ENCODE measurements around the gene DBNDD2.

The DBNDD2 gene

DNA sequence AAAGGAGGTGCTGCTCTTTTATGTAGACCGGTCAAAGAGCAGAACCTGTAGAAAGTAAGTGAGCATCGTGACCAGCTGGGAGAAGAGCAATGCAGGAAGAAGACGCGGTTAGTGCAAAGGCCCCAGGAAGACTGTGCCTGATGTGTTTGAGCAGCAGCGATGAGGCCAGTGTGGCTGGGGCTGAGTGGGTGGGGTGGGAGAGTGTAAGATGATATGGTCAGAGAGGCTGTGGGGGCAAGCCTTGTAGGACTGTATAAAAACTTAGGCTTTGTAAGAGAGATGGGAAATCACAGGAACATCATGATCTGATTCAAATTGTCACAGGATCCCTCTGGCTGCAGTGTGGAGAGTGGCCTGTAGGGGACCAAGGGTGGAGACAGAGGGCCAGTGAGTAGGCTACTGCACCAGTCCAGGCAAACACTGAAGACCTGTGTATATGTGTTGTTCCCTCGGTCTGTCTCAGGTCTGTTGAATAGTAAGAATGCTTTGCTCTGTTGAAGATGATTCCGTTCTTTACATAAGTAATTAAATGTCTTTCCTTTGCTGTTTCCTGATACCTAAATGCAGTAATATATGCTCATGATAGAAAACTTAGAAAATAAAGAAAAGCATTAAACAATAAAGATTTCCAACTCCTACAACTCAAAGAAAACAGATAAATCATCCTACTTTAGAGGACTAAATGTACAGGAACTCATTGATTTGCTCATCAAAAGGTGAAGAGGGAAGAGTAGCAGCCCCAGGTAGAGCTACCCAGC lies 37.9 kb downstream of the DBNDD2 start:
- H3K27ac ChIP-seq, result no peak overlapping the region
- DNase-seq (ENCODE audit: low read depth, low spot score), result no peak

DNA sequence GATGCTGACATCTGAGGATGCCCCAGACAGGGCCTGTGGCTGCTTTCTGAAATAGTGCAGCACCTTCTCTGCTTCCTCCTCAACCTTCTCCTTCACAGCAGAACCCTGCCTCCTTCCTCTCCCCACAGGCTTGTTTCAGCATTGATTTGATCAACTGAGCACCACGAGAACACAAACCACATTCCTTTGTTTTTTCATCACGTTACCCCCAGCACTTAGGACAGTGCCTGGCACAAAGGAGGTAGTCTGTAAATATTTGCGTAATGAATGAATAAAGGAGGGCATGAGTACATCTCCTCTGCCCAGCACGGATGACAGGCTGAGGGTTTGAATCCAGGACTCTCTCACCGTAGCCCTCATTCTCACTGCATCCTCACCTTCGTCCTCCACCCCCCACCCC lies 40.2 kb downstream of the DBNDD2 start:
- DNase-seq (ENCODE audit: low read depth, low spot score), result no peak
- H3K27ac ChIP-seq, result no peak overlapping the region

DNA sequence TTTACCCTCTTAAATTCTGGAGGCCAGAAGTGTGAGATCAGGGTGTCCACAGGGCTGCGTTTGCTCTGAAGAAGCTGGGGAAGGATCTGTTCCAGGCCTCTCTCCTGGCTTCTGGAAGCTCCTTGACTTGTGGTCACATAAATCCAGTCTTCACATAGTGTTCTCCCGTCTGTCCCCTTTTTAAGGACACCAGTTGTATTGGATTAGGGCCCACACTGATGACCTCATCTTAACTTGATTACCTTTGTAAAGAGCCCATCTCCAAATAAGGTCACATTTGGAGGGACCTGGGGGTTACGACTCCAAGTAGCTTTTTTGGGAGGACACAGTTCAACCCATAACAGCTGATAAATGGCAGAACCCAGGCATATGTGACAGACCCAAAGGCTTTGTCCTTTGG lies 41.4 kb downstream of the DBNDD2 start:
- H3K27ac ChIP-seq, result no peak overlapping the region
- DNase-seq (ENCODE audit: low read depth, low spot score), result no peak

DNA sequence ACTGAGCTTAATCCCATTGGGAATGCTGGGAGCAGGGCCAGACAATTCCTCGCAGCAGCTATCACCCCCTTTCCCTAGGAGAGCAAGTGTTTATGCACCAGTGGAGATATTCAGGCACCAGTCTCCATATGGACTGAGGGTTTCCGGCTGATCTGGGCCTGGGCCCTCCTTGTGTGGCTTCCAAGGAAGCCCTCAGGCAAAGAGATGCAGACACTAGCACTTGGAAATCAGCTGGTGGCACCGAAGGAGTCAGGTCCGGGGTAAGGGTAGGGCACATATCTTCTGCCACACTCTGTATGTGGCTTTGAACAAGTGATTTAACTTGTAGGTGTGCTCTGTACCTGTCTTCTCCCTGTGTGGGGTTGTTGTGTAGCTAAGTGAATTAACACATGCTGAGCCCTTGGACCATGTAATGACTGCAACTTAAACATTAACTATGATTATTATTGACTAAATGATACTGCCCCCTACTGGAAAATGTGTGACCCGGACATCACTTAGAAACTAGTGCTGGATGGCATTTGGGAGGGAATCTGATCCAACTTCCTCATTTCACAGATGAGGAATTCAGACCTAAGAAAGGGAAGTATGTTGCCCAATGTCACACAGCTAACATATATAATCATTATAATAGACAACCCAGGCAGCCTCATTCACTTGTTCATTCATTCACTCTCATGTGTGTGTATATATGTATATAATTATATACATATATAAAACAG lies 42.2 kb downstream of the DBNDD2 start:
- H3K27ac ChIP-seq, result no peak overlapping the region
- DNase-seq (ENCODE audit: low read depth, low spot score), result peak; percentile 3

DNA sequence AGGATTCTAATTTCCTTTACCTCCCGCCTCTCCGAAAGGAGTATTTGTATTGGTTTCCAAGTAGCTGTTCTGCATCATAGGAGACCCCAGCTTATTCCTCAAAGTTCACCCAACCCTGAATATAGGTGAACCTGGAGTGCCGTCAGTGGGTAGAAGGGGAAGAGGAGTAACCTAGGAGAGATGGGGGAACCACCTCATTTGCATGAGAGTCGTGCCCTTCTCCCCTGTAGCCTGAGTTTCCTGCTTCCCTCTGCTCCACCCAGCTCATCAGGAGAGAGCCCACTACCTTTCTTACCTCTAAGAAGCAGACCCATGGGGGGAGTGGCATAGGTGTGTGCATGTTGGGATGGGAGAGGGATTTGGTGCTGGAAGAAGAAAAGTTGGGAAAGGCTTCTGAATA lies 44.1 kb downstream of the DBNDD2 start:
- H3K27ac ChIP-seq, result no peak overlapping the region

DNA sequence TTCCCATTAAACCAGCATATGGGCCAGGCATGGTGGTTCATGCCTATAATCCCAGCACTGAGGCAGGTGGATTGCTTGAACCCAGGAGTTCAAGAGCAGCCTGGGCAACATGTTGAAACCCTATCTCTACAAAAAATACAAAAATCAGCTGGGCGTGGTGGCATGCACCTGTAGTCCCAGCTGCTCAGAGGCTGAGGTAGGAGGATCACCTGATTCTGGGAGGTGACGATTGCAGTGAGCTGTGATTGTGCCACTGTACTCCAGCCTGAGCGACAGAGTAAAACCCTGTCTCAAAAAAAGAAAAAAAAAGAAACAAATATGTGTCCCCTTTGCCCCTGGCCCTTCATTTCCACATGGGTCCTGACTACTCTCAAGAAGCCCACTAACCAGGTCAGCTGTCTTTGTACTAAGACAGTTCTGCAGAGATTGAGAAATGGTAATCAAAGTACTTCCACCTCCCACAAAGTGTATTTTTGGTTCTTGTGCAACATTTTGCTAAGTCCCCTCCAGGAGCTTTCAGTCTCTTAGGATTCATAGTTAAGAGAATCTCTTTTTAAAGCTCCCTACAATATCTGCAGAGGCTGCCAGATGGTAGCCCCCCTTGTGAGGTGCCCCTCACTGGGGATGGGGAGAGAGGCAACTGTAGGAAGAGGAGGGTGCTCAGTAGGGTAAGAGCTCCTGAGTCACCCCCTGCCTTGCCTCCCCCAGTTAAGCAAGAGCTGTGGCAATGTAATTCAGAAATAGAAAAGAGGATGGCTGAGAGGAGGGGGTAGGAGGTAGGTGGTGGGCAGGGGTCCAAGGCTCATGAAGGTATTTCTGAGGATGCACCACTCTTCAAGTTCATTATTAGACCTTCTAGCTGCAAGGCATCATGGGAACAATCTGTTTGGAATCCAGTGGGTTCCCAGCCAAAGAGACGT lies 44.9 kb downstream of the DBNDD2 start:
- no peak for DNase-seq (ENCODE audit: low read depth, low spot score)
- no peak overlapping the region for H3K27ac ChIP-seq

More for the DNA sequence above, 44.1 kb downstream of the DBNDD2 start:
- no peak for DNase-seq (ENCODE audit: low read depth, low spot score)

DNA sequence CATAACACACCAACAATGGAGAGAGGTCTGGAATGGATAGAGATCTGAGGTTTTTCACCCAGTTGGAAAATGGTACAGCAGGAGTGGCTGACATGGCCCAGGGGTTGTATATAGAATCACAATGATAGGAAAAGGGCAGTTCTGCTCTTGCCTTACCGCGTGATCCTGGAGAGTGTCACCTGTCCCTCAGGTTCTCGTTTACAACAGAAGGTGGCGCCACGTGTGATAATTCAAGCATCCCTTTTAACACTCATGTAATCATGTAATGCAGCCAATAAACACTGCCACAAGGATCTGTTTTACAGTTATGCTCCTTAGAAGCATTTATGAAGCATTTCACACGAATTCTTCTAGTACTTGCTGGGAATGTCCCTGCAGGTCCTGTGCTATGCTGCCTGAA lies 48.5 kb downstream of the DBNDD2 start:
- DNase-seq (ENCODE audit: low read depth, low spot score), result no peak
- no peak overlapping the region for H3K27ac ChIP-seq

DNA sequence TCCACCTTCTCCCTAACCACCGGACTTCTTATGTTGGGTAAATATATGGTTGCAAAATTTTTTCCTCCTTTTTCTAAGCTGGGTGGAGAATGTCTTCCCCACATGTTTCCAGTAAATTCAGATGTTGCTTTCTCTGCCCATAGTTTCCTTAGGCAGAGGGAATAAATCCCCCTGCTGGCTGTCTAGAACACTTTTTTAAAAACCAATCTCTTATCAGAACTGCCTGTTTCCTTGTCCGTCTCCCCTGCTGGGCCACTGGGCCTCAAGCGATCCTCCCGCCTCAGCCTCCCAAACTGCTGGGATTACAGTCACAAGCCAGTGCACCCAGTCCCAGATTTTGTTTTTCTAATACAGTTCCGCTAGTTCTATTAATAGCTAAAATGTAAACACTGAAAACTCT lies 51.5 kb downstream of the DBNDD2 start:
- H3K27ac ChIP-seq, result no peak overlapping the region
- DNase-seq (ENCODE audit: low read depth, low spot score), result no peak
